ENCODE data around the gene OPN5. TPM values are rescaled to one million over a fixed set of nuclear protein-coding genes. Genes with fewer than 3 reads are reported as not detected.

Gene OPN5
- total and polyA plus RNA-seq, 2 experiments from 2014 or later = not detected

DNA sequence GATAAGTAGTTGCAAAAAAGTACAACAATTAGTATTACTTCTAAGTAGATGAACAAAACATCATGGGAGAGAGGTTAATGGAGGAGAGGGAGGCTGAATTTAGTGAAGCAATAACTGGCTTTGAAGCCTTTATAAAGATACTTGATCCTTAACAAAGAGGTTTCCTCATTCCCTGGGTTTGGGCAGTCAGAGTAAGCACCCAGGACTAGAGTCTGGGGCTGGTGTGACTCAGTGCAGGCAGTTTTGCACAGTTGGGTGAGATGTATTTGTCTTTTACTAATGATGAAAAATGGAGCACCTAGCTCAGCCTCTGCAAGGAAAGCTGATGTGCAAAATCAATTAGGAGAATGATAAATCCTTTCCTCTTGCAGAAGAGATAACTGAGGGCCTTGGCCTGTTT lies 11.8 kb upstream of the OPN5 start:
- H3K9me2 ChIP-seq (ENCODE audit: insufficient read depth) = no peaks in the 10 kb centered on the region
- H3K4me2 ChIP-seq = no peak overlapping the region
- Mint-ChIP-seq H3K4me1 (no peaks in the 10 kb centered on the region), H3K27me3 (ENCODE audit: insufficient read depth, low read depth, poor library complexity) (no peaks in the 10 kb centered on the region), H3K27ac (no peak overlapping the region), H3K4me3 (no peak overlapping the region), H3K9me3 (peaks cover 4% of the 10 kb centered on the region; the same call in 1 of the 3 replicates), H3K36me3 (ENCODE audit: low read depth) (no peaks in the 10 kb centered on the region; the same call in 2 of the 3 replicates)
- ATAC-seq (no peak), DNase-seq (ENCODE audit: low spot score) (no peak)
- H3K4me1 ChIP-seq (ENCODE audit: insufficient read depth) = no peaks in the 10 kb centered on the region
- no peaks in the 10 kb centered on the region for H4K20me1 ChIP-seq (replicated peaks; ENCODE audit: insufficient read depth)
- no peaks in the 10 kb centered on the region for H3K79me2 ChIP-seq (replicated peaks; ENCODE audit: insufficient read depth)
- no peaks in the 10 kb centered on the region for H3K36me3 ChIP-seq (ENCODE audit: insufficient read depth)
- no peak overlapping the region for H3K27ac ChIP-seq (ENCODE audit: low read depth)
- H3K27me3 ChIP-seq (ENCODE audit: insufficient read depth) = no peaks in the 10 kb centered on the region
- no peak overlapping the region for H2AFZ ChIP-seq
- H3F3A ChIP-seq (replicated peaks; ENCODE audit: low read depth) = no peaks in the 10 kb centered on the region
- no peak overlapping the region for H3K4me3 ChIP-seq
- TF ChIP-seq STAT1 (IDR thresholded peaks at IDR 0.05; ENCODE audit: unreplicated experiment) (no peak), NANOG (IDR thresholded peaks at IDR 0.05; ENCODE audit: borderline replicate concordance) (no peak), EZH2phosphoT487 (IDR thresholded peaks at IDR 0.05; ENCODE audit: unreplicated experiment) (no peak), JUNB (IDR thresholded peaks at IDR 0.05; ENCODE audit: unreplicated experiment) (no peak), REST (IDR thresholded peaks at IDR 0.05; ENCODE audit: unreplicated experiment) (no peak), CTCF (conservative IDR thresholded peaks at IDR 0.05; ENCODE audit: low read depth in 2 of 2) (no peak), EZH2 (IDR thresholded peaks at IDR 0.05; ENCODE audit: low read depth, unreplicated experiment) (no peak), ZNF331 (CRISPR knock-in tag; IDR thresholded peaks at IDR 0.05; ENCODE audit: low read depth) (no peak), ZNF114 (CRISPR knock-in tag; IDR thresholded peaks at IDR 0.05) (no peak), POLR2AphosphoS5 (IDR thresholded peaks at IDR 0.05; ENCODE audit: low read depth) (no peak), CREB1 (CRISPR knock-in tag; IDR thresholded peaks at IDR 0.05; ENCODE audit: low read depth) (no peak)
- TF ChIP-seq, protein P1, sequence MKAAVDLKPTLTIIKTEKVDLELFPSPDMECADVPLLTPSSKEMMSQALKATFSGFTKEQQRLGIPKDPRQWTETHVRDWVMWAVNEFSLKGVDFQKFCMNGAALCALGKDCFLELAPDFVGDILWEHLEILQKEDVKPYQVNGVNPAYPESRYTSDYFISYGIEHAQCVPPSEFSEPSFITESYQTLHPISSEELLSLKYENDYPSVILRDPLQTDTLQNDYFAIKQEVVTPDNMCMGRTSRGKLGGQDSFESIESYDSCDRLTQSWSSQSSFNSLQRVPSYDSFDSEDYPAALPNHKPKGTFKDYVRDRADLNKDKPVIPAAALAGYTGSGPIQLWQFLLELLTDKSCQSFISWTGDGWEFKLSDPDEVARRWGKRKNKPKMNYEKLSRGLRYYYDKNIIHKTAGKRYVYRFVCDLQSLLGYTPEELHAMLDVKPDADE (IDR thresholded peaks at IDR 0.05) = no peak
- TF ChIP-seq, protein P2, sequence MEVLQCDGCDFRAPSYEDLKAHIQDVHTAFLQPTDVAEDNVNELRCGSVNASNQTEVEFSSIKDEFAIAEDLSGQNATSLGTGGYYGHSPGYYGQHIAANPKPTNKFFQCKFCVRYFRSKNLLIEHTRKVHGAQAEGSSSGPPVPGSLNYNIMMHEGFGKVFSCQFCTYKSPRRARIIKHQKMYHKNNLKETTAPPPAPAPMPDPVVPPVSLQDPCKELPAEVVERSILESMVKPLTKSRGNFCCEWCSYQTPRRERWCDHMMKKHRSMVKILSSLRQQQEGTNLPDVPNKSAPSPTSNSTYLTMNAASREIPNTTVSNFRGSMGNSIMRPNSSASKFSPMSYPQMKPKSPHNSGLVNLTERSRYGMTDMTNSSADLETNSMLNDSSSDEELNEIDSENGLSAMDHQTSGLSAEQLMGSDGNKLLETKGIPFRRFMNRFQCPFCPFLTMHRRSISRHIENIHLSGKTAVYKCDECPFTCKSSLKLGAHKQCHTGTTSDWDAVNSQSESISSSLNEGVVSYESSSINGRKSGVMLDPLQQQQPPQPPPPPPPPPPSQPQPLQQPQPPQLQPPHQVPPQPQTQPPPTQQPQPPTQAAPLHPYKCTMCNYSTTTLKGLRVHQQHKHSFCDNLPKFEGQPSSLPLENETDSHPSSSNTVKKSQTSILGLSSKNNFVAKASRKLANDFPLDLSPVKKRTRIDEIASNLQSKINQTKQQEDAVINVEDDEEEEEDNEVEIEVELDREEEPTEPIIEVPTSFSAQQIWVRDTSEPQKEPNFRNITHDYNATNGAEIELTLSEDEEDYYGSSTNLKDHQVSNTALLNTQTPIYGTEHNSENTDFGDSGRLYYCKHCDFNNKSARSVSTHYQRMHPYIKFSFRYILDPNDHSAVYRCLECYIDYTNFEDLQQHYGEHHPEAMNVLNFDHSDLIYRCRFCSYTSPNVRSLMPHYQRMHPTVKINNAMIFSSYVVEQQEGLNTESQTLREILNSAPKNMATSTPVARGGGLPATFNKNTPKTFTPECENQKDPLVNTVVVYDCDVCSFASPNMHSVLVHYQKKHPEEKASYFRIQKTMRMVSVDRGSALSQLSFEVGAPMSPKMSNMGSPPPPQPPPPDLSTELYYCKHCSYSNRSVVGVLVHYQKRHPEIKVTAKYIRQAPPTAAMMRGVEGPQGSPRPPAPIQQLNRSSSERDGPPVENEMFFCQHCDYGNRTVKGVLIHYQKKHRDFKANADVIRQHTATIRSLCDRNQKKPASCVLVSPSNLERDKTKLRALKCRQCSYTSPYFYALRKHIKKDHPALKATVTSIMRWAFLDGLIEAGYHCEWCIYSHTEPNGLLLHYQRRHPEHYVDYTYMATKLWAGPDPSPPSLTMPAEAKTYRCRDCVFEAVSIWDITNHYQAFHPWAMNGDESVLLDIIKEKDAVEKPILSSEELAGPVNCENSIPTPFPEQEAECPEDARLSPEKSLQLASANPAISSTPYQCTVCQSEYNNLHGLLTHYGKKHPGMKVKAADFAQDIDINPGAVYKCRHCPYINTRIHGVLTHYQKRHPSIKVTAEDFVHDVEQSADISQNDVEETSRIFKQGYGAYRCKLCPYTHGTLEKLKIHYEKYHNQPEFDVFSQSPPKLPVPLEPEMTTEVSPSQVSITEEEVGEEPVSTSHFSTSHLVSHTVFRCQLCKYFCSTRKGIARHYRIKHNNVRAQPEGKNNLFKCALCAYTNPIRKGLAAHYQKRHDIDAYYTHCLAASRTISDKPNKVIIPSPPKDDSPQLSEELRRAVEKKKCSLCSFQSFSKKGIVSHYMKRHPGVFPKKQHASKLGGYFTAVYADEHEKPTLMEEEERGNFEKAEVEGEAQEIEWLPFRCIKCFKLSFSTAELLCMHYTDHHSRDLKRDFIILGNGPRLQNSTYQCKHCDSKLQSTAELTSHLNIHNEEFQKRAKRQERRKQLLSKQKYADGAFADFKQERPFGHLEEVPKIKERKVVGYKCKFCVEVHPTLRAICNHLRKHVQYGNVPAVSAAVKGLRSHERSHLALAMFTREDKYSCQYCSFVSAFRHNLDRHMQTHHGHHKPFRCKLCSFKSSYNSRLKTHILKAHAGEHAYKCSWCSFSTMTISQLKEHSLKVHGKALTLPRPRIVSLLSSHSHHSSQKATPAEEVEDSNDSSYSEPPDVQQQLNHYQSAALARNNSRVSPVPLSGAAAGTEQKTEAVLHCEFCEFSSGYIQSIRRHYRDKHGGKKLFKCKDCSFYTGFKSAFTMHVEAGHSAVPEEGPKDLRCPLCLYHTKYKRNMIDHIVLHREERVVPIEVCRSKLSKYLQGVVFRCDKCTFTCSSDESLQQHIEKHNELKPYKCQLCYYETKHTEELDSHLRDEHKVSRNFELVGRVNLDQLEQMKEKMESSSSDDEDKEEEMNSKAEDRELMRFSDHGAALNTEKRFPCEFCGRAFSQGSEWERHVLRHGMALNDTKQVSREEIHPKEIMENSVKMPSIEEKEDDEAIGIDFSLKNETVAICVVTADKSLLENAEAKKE (CRISPR knock-in tag; IDR thresholded peaks at IDR 0.05) = no peak

Data from GM23338 (cell line).